GM12875 (cell line): ENCODE data around the gene MAFG.
"Not testable (repeated sequence)": the region's sequence is repeated elsewhere in the genome, so short reads cannot be mapped to it uniquely, and the experiment has no call there.

Experiments used
- H3K4me3 ChIP-seq: one replicate; pipeline ENCODE4 v1.5.1; 2011; ENCODE audit warnings: low read depth, low read length, control low read depth
- CTCF ChIP-seq: IDR thresholded peaks from 2 replicates; pipeline ENCODE4 v1.5.1; 2011; ENCODE audit warnings: low read depth, mild to moderate bottlenecking, control low read depth, inconsistent platforms, low read length, moderate library complexity, borderline replicate concordance; ENCODE audit not compliant: insufficient read depth

MAFG gene

GRCh38 chr17:81955058-81955681, 27.6 kb upstream of the MAFG start:
- TF ChIP-seq CTCF: no peak
- no peak overlapping the region for H3K4me3 ChIP-seq

- no peak overlapping the region for H3K4me3 ChIP-seq
Observed at GRCh38 chr17:81954131-81955057, 26.9 kb upstream of the MAFG start.

GRCh38 chr17:81953443-81953842, 25.9 kb upstream of the MAFG start:
- not testable (repeated sequence) for H3K4me3 ChIP-seq

More at GRCh38 chr17:81954131-81955057, 26.9 kb upstream of the MAFG start:
- TF ChIP-seq CTCF: no peak

DNA sequence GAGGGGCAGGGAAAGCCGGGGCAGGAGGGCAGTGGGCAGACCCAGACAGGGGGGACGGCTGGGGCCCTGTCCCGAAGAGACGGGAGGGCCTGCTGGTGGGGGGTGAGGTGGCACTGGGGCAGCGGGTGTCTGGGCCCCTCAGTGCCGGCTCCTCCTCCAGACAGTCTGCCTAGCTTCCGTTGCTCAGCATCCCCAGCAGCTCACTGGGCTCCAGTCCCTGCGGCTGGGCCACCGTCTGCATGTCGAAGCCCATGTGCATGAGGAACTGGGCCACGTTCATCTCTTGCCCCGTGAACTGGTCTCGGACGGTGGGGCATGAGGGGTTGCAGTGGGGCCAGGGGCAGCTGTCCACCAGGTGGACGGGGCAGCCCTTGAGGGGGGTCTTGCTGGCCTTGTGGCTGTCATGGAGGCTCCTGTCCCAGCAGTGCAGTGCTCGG, 25.3 kb upstream of the MAFG start:
- H3K4me3 ChIP-seq: no peak overlapping the region
- no peak for TF ChIP-seq CTCF

DNA sequence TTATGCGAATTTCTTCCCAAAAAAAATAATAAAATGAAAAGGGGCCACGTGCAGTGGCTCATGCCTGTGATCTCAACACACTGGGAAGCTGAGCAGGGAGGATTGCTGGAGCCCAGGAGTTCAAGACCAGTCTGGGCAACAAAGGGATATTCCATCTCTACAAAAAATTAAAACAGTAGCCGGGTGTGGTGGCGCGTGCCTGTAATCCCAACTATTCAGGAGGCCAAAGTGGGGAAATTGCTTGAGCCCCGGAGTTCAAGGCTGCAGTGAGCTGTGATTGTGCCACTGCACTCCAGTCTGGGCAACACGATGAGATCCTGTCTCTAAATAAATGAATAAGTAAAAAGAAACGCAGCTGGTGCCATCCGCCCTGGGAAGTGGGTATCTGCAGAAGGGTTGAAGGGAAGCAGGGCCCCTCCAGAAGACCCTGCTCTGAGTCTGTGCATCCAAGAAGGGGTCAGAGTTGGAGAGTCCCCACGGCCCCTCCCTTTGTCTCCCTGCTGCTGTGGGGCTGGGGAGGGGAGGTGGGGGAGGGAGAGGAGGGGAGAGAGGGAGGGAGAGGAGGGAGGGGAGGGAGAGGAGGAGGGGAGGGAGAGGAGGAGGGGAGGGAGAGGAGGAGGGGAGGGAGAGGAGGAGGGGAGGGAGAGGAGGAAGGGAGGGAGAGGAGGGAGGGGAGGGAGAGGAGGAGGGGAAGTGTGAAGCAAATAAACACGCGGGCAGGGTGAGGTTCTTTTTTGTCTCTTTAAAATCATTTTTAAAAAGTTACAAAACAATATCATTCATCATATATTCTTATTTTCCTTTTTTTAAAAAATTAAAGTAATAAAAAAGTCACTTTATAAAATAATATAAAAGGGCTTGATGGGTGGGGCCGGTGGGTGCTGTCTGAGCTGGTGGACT, 24.5 kb upstream of the MAFG start:
- no peak overlapping the region for H3K4me3 ChIP-seq
- TF ChIP-seq CTCF: no peak

GRCh38 chr17:81950501-81950900, 23.0 kb upstream of the MAFG start:
- no peak for TF ChIP-seq CTCF
- H3K4me3 ChIP-seq: no peak overlapping the region
